NCI-H1930 (cell line): ENCODE results near the gene CELF5.
"Not testable (repeated sequence)": the region's sequence is repeated elsewhere in the genome, so short reads cannot be mapped to it uniquely, and the experiment has no call there.

ENCODE experiments used
- DNase-seq, 2 experiments: peaks; one replicate each; lab custom pipeline; 2025; lab: John Stamatoyannopoulos, UW

CELF5 gene

DNA sequence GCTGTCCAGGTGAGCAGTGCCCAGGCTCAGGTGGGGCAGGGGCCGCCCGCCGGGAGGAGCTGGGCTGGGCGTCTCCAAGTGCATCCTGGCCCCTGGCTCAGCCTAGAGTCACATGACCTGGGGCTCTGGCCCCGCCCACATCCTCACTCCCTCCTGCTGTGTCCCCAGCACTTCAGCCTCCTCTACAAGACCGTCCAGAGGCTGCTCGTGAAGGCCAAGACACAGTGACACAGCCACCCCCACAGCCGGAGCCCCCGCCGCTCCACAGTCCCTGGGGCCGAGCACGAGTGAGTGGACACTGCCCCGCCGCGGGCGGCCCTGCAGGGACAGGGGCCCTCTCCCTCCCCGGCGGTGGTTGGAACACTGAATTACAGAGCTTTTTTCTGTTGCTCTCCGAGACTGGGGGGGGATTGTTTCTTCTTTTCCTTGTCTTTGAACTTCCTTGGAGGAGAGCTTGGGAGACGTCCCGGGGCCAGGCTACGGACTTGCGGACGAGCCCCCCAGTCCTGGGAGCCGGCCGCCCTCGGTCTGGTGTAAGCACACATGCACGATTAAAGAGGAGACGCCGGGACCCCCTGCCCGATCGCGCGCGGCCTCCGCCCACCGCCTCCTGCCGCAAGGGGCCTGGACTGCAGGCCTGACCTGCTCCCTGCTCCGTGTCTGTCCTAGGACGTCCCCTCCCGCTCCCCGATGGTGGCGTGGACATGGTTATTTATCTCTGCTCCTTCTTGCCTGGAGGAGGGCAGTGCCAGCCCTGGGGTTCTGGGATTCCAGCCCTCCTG lies 16.8 kb upstream of the CELF5 start:
- no peak for DNase-seq

GRCh38 chr19:3208317-3209207 lies 15.9 kb upstream of the CELF5 start:
- DNase-seq, result no peak

- no peak for DNase-seq
Measured at GRCh38 chr19:3210347-3211017, 14.0 kb upstream of the CELF5 start.

GRCh38 chr19:3211191-3211590 lies 13.3 kb upstream of the CELF5 start:
- no peak for DNase-seq

- DNase-seq, result no peak
Measured at GRCh38 chr19:3213159-3213558, 11.3 kb upstream of the CELF5 start.

- DNase-seq, result no peak
Measured at GRCh38 chr19:3216874-3217273, 7.6 kb upstream of the CELF5 start.

- no peak for DNase-seq
Measured at GRCh38 chr19:3220576-3220975, 3.9 kb upstream of the CELF5 start.

DNA sequence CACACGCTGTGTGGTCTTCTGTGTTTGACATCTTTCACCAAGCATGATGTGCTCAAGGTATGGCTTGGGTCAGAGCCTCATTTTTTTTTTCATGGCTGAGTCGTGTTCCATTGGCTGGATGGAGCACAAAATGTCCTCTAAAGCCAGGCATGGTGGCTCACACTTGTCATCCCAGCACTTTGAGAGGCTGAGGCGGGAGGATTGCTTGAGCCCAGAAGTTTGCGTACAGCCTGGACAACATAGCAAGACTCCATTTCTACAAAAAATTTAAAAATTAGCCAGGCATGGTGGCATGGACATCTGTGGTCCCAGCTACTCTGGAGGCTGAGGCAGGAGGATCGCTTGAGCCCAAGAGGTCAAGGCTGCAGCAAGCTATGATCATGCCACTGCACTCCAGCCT lies 2.9 kb upstream of the CELF5 start:
- DNase-seq, result not testable (repeated sequence)

- DNase-seq, result no peak
Measured at GRCh38 chr19:3222709-3223108, 1.8 kb upstream of the CELF5 start.

DNA sequence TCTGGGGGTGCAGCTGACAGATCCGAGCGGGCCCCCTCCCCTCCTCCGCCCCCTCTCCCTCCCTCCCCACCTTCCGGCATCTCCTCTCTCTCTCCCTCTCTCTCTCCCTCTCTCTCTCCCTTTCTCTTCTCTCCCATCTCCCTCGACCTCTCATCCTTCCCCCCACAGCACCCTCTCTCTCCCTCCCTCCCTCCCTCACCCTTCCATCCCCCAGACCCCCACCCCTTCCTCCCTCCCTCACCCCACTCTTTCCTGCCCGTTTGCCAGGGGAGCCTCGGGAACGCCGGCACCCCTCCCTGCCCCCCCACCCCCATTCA lies 666 bp downstream of the CELF5 start:
- DNase-seq, result no peak

GRCh38 chr19:3225677-3226093 lies 1.2 kb downstream of the CELF5 start:
- DNase-seq, result no peak

- DNase-seq, result no peak
Measured at GRCh38 chr19:3227054-3227626, 2.7 kb downstream of the CELF5 start.

- DNase-seq, result no peak
Measured at GRCh38 chr19:3229346-3229743, 4.9 kb downstream of the CELF5 start.

- no peak for DNase-seq
Measured at GRCh38 chr19:3229888-3230496, 5.5 kb downstream of the CELF5 start.

DNA sequence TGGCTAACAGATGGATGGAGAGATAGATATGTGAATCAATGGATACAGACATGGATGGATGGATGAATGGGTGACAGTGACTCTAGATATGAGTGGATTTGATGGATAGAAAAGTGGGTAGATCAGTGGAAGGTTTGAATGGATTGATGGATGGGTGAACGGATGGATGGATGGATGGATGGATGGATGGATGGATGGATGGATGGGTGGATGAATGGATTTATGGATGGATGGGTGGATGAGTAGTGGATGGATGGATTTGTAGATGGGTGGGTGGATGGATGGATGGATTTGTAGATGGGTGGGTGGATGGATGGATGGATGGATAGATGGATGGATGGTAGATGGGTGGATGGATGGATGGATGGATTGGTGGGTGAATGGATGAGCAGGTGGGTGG lies 6.8 kb downstream of the CELF5 start:
- DNase-seq, result no peak

GRCh38 chr19:3233116-3233515 lies 8.7 kb downstream of the CELF5 start:
- DNase-seq, result no peak

- DNase-seq, result no peak
Measured at GRCh38 chr19:3233831-3234230, 9.4 kb downstream of the CELF5 start.

GRCh38 chr19:3234800-3235199 lies 10.3 kb downstream of the CELF5 start:
- DNase-seq, result no peak

GRCh38 chr19:3235604-3236003 lies 11.1 kb downstream of the CELF5 start:
- not testable (repeated sequence) for DNase-seq

DNA sequence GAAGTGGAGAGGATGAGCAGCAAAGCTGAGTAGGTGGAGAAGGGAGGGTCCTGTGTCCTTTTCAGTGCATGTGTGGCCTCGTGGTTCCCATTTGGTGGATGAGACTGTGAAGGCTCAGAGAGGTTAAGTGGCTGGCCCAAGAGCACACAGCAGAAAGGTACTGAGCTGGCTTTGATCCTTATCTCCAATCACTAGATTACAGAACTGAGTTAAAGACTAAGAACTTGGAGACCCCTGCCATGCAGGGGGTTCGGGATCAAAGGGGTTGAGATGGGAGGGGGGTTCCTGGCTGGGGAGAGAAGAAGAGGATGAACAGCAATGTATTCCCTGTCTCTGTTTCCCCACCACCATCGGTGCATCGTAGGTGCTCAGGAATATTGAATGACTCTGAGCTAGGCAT lies 11.8 kb downstream of the CELF5 start:
- no peak for DNase-seq

GRCh38 chr19:3238066-3238561 lies 13.7 kb downstream of the CELF5 start:
- DNase-seq, result no peak

DNA sequence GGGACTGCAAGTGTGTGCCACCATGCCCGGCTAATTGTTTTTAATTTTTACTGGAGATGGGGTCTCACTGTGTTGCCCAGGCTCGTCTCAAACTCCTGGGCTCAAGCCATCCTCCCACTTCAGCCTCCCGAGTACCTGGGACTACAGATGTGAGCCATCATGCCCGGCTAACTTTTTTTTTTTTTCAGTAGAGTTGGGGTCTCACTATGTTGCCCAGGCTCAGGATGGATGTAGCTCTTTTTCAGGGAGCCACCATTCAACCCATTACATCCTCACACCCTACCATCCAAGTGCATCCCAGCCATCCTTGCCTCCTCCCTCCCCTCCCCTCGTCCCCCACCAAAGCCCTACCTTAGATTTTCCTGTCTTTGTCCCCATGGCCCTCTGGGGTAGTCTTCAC lies 14.9 kb downstream of the CELF5 start:
- DNase-seq, result no peak
